Measurements from ENCODE around the gene TMC3. TPM values are rescaled to one million over a fixed set of nuclear protein-coding genes. Genes with fewer than 3 reads are reported as not detected.

Gene TMC3
- total and polyA plus RNA-seq, 2 of the 13 experiments (the other 11 are each of a cell fraction or from before 2014, with no cell fraction given) = not detected

- DNase-seq (ENCODE audit: low spot score) (peak; percentile 21), FAIRE-seq (peak; percentile 77), ATAC-seq (no peak)
- no peak overlapping the region for H2AFZ ChIP-seq (ENCODE audit: low read length)
- H3K9ac ChIP-seq (ENCODE audit: insufficient read depth, low read depth, low read length) = no peak overlapping the region
- no peaks in the 10 kb centered on the region for H3K9me3 ChIP-seq (ENCODE audit: low read length)
- no peaks in the 10 kb centered on the region for H3K79me2 ChIP-seq (ENCODE audit: insufficient read depth, low read length)
- in situ Hi-C loops (cut with HindIII; ENCODE audit: extremely low pct_ligation_motif_present, low pct_unique_long_range_greater_than_20kb) (loop anchor here (5.0 kb wide), 1 partner anchor 123 kb away; no protein-coding TSS in a partner anchor), intact Hi-C loops (cut with micrococcal nuclease; ENCODE audit: unreplicated experiment) (no loop called here)
- ChIA-PET POLR2A (no interaction called here), CTCF (ENCODE audit: low intra/inter-chr PET ratio, low total read pairs) (interaction anchor here (1.4 to 2.3 kb wide), 2 partner anchors 124 to 126 kb away, joined by 3 to 24 read pairs; no protein-coding TSS in a partner anchor)
- 2% methylated on average over 6 of the region's 6 CpGs for WGBS (ENCODE audit: low lambda C conversion rate)
- H3K36me3 ChIP-seq (replicated peaks in 1 of 2; ENCODE audit: control insufficient read depth in 1 of 2, insufficient read depth in 2 of 2, low read length in 2 of 2) = no peaks in the 10 kb centered on the region
- no peaks in the 10 kb centered on the region for H3K4me1 ChIP-seq (ENCODE audit: insufficient read depth, low read length)
- BruUV-seq (replicated peaks) = no TSS peak
- no peak overlapping the region for H3K27ac ChIP-seq (ENCODE audit: extremely low read length, insufficient read depth, low read length)
- no peak overlapping the region for H3K4me3 ChIP-seq (replicated peaks in 1 of 3; ENCODE audit: insufficient read depth in 1 of 3, low read depth in 2 of 3, low read length in 3 of 3)
- no peaks in the 10 kb centered on the region for H4K20me1 ChIP-seq (ENCODE audit: insufficient read depth, low read length)
- H3K4me2 ChIP-seq (ENCODE audit: low read depth, low read length) = no peak overlapping the region
- no peaks in the 10 kb centered on the region for H3K27me3 ChIP-seq (ENCODE audit: control insufficient read depth in 1 of 2, insufficient read depth in 2 of 2, low read length in 2 of 2)
- TF ChIP-seq STAG1 (CRISPR knock-in tag; IDR thresholded peaks at IDR 0.05) (peak; percentile 74), PHF21A (CRISPR knock-in tag; IDR thresholded peaks at IDR 0.05) (no peak), ZNF543 (CRISPR knock-in tag; IDR thresholded peaks at IDR 0.05) (no peak), AHR (CRISPR knock-in tag; IDR thresholded peaks at IDR 0.05) (no peak), GLI4 (CRISPR knock-in tag; IDR thresholded peaks at IDR 0.05; ENCODE audit: borderline replicate concordance) (no peak), ZNF576 (CRISPR knock-in tag; IDR thresholded peaks at IDR 0.05) (no peak), RAD21 (CRISPR knock-in tag; IDR thresholded peaks at IDR 0.05) (peak; percentile 33; the same call in 1 of the 2 replicates), GATAD2A (CRISPR knock-in tag; IDR thresholded peaks at IDR 0.05) (no peak), CTCF (CRISPR knock-in tag; IDR thresholded peaks at IDR 0.05) (peak; percentile 73), ZC3H4 (CRISPR knock-in tag; IDR thresholded peaks at IDR 0.05; ENCODE audit: borderline replicate concordance) (no peak), PREB (CRISPR knock-in tag; IDR thresholded peaks at IDR 0.05) (no peak), ZNF563 (CRISPR knock-in tag; IDR thresholded peaks at IDR 0.05) (no peak), ZNF180 (CRISPR knock-in tag; IDR thresholded peaks at IDR 0.05; ENCODE audit: borderline replicate concordance, low read depth) (no peak), NR1H2 (CRISPR knock-in tag; IDR thresholded peaks at IDR 0.05; ENCODE audit: borderline replicate concordance, low read depth) (no peak), HIC2 (CRISPR knock-in tag; IDR thresholded peaks at IDR 0.05; ENCODE audit: low read depth) (no peak), TEAD3 (CRISPR knock-in tag; optimal IDR thresholded peaks at IDR 0.05; ENCODE audit: borderline replicate concordance) (no peak), ZNF672 (CRISPR knock-in tag; IDR thresholded peaks at IDR 0.05) (no peak), MYNN (CRISPR knock-in tag; IDR thresholded peaks at IDR 0.05; ENCODE audit: low read depth) (no peak), ZFYVE20 (CRISPR knock-in tag; IDR thresholded peaks at IDR 0.05; ENCODE audit: borderline replicate concordance, low read depth) (no peak), ZNF589 (CRISPR knock-in tag; conservative IDR thresholded peaks at IDR 0.05) (no peak), POLR2AphosphoS2 (IDR thresholded peaks at IDR 0.05; ENCODE audit: low read depth, low read length) (no peak), SALL2 (CRISPR knock-in tag; IDR thresholded peaks at IDR 0.05) (no peak)
These were observed 26.7 kb upstream of the TMC3 start for GRCh38 chr15:81400640-81401236.

Measured in HepG2 (cell line).